ENCODE measurements around the gene PCBP3.

The PCBP3 gene

GRCh38 chr21:45750936-45751335 lies 107.4 kb downstream of the PCBP3 start:
- no peak overlapping the region for H3K4me3 ChIP-seq (ENCODE audit: insufficient read depth, low read length, poor library complexity, severe bottlenecking)
- no peaks in the 10 kb centered on the region for H3K79me2 ChIP-seq (ENCODE audit: insufficient read depth, low read length)
- H3K9me2 ChIP-seq (replicated peaks; ENCODE audit: insufficient read depth, low read length) = no peaks in the 10 kb centered on the region
- no peak for TF ChIP-seq EZH2phosphoT487 (conservative IDR thresholded peaks at IDR 0.05; ENCODE audit: low read length)
- no peak for TF ChIP-seq CTCF (IDR thresholded peaks at IDR 0.05; ENCODE audit: insufficient read depth, low read length, poor library complexity, severe bottlenecking)
- no peaks in the 10 kb centered on the region for H3K9me3 ChIP-seq (ENCODE audit: insufficient read depth, low read length)
- no peaks in the 10 kb centered on the region; the same call in 1 of the 2 replicates for H3K27me3 ChIP-seq (ENCODE audit: low read length)
- no peak overlapping the region for H3K9ac ChIP-seq (ENCODE audit: low read length)
- H3K4me2 ChIP-seq (ENCODE audit: low read depth, low read length, poor library complexity, severe bottlenecking) = no peak overlapping the region
- H3K36me3 ChIP-seq (ENCODE audit: low read length) = no peaks in the 10 kb centered on the region
- no peaks in the 10 kb centered on the region for H3F3A ChIP-seq (ENCODE audit: insufficient read depth)
- H2AFZ ChIP-seq (ENCODE audit: low read depth, low read length, severe bottlenecking) = no peak overlapping the region
- no peaks in the 10 kb centered on the region for H4K20me1 ChIP-seq (ENCODE audit: low read depth, low read length)
- no peak overlapping the region for H3K27ac ChIP-seq (ENCODE audit: low read depth, low read length)

DNA sequence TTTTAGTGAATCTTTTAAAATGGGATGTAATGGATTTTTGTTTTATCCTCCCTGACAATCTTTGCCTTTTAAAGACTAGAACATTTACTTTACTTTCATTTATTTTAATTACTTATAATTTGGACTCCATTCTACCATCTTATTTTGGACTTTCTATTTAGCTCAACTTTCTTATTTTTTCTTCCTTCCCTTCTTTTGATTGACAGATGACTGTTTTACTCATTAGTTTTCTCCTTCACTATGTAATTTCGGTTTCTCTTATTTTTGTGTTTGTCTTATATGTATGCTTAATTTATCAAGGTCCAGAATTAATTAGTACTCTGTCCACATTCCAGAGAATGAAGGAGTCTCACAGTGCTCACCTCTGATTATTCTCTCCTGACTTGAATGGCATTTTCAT lies 109.9 kb downstream of the PCBP3 start:
- Histone ChIP-seq H3K4me3 (ENCODE audit: insufficient read depth, low read length, poor library complexity, severe bottlenecking) (no peak overlapping the region), H3K36me3 (ENCODE audit: low read length) (no peaks in the 10 kb centered on the region), H3K27me3 (ENCODE audit: low read length) (no peaks in the 10 kb centered on the region; the same call in 1 of the 2 replicates), H3K9me2 (replicated peaks; ENCODE audit: insufficient read depth, low read length) (no peaks in the 10 kb centered on the region), H3K79me2 (ENCODE audit: insufficient read depth, low read length) (no peaks in the 10 kb centered on the region), H3K27ac (ENCODE audit: low read depth, low read length) (no peak overlapping the region), H4K20me1 (ENCODE audit: low read depth, low read length) (no peaks in the 10 kb centered on the region), H2AFZ (ENCODE audit: low read depth, low read length, severe bottlenecking) (no peak overlapping the region), H3K4me2 (ENCODE audit: low read depth, low read length, poor library complexity, severe bottlenecking) (no peak overlapping the region), H3K9me3 (ENCODE audit: insufficient read depth, low read length) (no peaks in the 10 kb centered on the region; the same call in 1 of the 2 replicates), H3K9ac (ENCODE audit: low read length) (no peak overlapping the region), H3F3A (ENCODE audit: insufficient read depth) (no peaks in the 10 kb centered on the region)
- TF ChIP-seq EZH2phosphoT487 (conservative IDR thresholded peaks at IDR 0.05; ENCODE audit: low read length) (no peak), CTCF (IDR thresholded peaks at IDR 0.05; ENCODE audit: insufficient read depth, low read length, poor library complexity, severe bottlenecking) (no peak)

GRCh38 chr21:45756029-45756428 lies 112.5 kb downstream of the PCBP3 start:
- Histone ChIP-seq H3K4me3 (ENCODE audit: insufficient read depth, low read length, poor library complexity, severe bottlenecking) (no peak overlapping the region), H3K79me2 (ENCODE audit: insufficient read depth, low read length) (no peaks in the 10 kb centered on the region), H3K9ac (ENCODE audit: low read length) (no peak overlapping the region), H2AFZ (ENCODE audit: low read depth, low read length, severe bottlenecking) (no peak overlapping the region), H4K20me1 (ENCODE audit: low read depth, low read length) (no peaks in the 10 kb centered on the region), H3K4me2 (ENCODE audit: low read depth, low read length, poor library complexity, severe bottlenecking) (no peak overlapping the region), H3K36me3 (ENCODE audit: low read length) (no peaks in the 10 kb centered on the region), H3F3A (ENCODE audit: insufficient read depth) (no peaks in the 10 kb centered on the region), H3K9me3 (ENCODE audit: insufficient read depth, low read length) (no peaks in the 10 kb centered on the region; the same call in 1 of the 2 replicates), H3K27ac (ENCODE audit: low read depth, low read length) (no peak overlapping the region), H3K9me2 (replicated peaks; ENCODE audit: insufficient read depth, low read length) (no peaks in the 10 kb centered on the region), H3K27me3 (ENCODE audit: low read length) (no peaks in the 10 kb centered on the region; the same call in 1 of the 2 replicates)
- TF ChIP-seq CTCF (IDR thresholded peaks at IDR 0.05; ENCODE audit: insufficient read depth, low read length, poor library complexity, severe bottlenecking) = no peak
- TF ChIP-seq EZH2phosphoT487 (conservative IDR thresholded peaks at IDR 0.05; ENCODE audit: low read length) = no peak

Data from SU-DHL-6 (cell line).